DND-41 (cell line): ENCODE measurements around the gene ZCCHC8.
"Not testable (repeated sequence)": the region's sequence is repeated elsewhere in the genome, so short reads cannot be mapped to it uniquely, and the experiment has no call there.

Experiments used
- ATAC-seq: fragments of 200-7000 bp; cut with Tn5 transposase; 3 replicates; pipeline ENCODE4 v1.9.1; 2021; ENCODE audit warnings: low read depth; ENCODE audit not compliant: insufficient read depth
- DNase-seq: peaks from one replicate; pipeline ENCODE4 v3.0.0-alpha.2; 2020
- H2AFZ ChIP-seq: 2 replicates; pipeline ENCODE4 v1.6.0; 2012; ENCODE audit warnings: low read depth, low read length
- H3K27ac ChIP-seq: 2 replicates; pipeline ENCODE4 v1.5.1; 2012; ENCODE audit warnings: low read length, inconsistent platforms
- H3K27me3 ChIP-seq: fragments of 200-600 bp; sonication (generic); 2 replicates; pipeline ENCODE4 v1.6.0; 2012; ENCODE audit warnings: low read length, mild to moderate bottlenecking, inconsistent platforms; ENCODE audit not compliant: insufficient read depth, poor library complexity
- H3K36me3 ChIP-seq: 2 replicates; pipeline ENCODE4 v1.5.1; 2012; ENCODE audit warnings: low read length, inconsistent platforms; ENCODE audit not compliant: insufficient read depth
- H3K4me1 ChIP-seq: 2 replicates; pipeline ENCODE4 v1.5.1; 2012; ENCODE audit warnings: mild to moderate bottlenecking, low read length; ENCODE audit not compliant: insufficient read depth
- H3K4me2 ChIP-seq: 2 replicates; pipeline ENCODE4 v1.6.0; 2012; ENCODE audit warnings: mild to moderate bottlenecking, moderate library complexity, low read length, inconsistent platforms; ENCODE audit not compliant: insufficient read depth
- H3K4me3 ChIP-seq, 2 experiments: fragments of 200-600 bp in 1 of 2; shearing (Covaris generic) in 1 of 2; 2 replicates each; pipeline ENCODE4 v1.5.1; 2012 to 2016; ENCODE audit warnings: inconsistent platforms in 2 of 2, low read length in 2 of 2, mild to moderate bottlenecking in 2 of 2, low read depth in 1 of 2, moderate library complexity in 1 of 2
- H3K79me2 ChIP-seq: 2 replicates; pipeline ENCODE4 v1.6.0; 2012; ENCODE audit warnings: low read length, inconsistent platforms; ENCODE audit not compliant: insufficient read depth
- H3K9ac ChIP-seq: 2 replicates; pipeline ENCODE4 v1.6.0; 2012; ENCODE audit warnings: low read depth, mild to moderate bottlenecking, inconsistent platforms, low read length, moderate library complexity
- H3K9me3 ChIP-seq: 2 replicates; pipeline ENCODE4 v1.5.1; 2012; ENCODE audit warnings: low read length, moderate library complexity, mild to moderate bottlenecking, inconsistent platforms; ENCODE audit not compliant: insufficient read depth, severe bottlenecking
- H4K20me1 ChIP-seq: 2 replicates; pipeline ENCODE4 v1.6.0; 2012; ENCODE audit warnings: low read length; ENCODE audit not compliant: insufficient read depth
- EZH2 ChIP-seq: IDR thresholded peaks from 3 replicates; pipeline ENCODE4 v1.6.1; 2012; ENCODE audit warnings: borderline replicate concordance, low read depth, mild to moderate bottlenecking, moderate library complexity, low read length, inconsistent platforms; ENCODE audit not compliant: severe bottlenecking
- TF ChIP-seq, protein P1 (sequence below): IDR thresholded peaks from 2 replicates; pipeline ENCODE4 v1.5.1; 2012; ENCODE audit warnings: borderline replicate concordance, low read length, moderate library complexity, mild to moderate bottlenecking; ENCODE audit not compliant: poor library complexity, severe bottlenecking; ENCODE audit errors: extremely low read depth

The ZCCHC8 gene

DNA sequence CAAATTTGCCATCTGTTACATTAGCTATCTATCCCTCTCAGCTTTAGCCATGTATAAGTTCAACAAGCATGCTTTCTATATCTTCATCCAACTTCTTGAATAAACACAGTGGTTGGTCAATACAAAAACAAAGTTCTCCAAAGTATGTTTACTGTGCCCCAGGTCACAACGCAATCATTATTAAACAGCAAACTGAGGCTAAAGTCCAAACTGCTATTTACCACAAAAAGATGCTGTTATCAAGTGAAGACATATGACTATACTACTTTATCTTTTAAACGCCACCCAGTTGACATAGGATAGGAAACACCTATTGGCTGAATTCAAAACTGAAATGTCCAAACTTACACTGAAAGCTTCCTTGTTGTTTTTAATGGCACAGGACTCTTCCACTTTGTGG is 11.7 kb downstream of the ZCCHC8 start:
- Histone ChIP-seq H3K36me3 (peaks cover 91% of the 10 kb centered on the region), H4K20me1 (peaks cover 3% of the 10 kb centered on the region; the same call in 1 of the 2 replicates), H3K9me3 (no peaks in the 10 kb centered on the region), H3K27ac (no peak overlapping the region), H3K27me3 (no peaks in the 10 kb centered on the region), H3K4me2 (no peak overlapping the region), H3K4me1 (no peaks in the 10 kb centered on the region), H3K4me3 (no peak overlapping the region), H3K79me2 (peaks cover 52% of the 10 kb centered on the region), H2AFZ (no peak overlapping the region), H3K9ac (no peak overlapping the region)
- TF ChIP-seq, protein P1, sequence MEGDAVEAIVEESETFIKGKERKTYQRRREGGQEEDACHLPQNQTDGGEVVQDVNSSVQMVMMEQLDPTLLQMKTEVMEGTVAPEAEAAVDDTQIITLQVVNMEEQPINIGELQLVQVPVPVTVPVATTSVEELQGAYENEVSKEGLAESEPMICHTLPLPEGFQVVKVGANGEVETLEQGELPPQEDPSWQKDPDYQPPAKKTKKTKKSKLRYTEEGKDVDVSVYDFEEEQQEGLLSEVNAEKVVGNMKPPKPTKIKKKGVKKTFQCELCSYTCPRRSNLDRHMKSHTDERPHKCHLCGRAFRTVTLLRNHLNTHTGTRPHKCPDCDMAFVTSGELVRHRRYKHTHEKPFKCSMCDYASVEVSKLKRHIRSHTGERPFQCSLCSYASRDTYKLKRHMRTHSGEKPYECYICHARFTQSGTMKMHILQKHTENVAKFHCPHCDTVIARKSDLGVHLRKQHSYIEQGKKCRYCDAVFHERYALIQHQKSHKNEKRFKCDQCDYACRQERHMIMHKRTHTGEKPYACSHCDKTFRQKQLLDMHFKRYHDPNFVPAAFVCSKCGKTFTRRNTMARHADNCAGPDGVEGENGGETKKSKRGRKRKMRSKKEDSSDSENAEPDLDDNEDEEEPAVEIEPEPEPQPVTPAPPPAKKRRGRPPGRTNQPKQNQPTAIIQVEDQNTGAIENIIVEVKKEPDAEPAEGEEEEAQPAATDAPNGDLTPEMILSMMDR: no peak
- TF ChIP-seq EZH2: no peak
- DNase-seq: no peak
- no peak for ATAC-seq

GRCh38 chr12:122487807-122488206 is 12.9 kb downstream of the ZCCHC8 start:
- H3K27me3 ChIP-seq, H2AFZ ChIP-seq, H3K9ac ChIP-seq, H3K27ac ChIP-seq, H3K9me3 ChIP-seq, H3K4me1 ChIP-seq, H3K4me2 ChIP-seq, DNase-seq, H3K4me3 ChIP-seq, ATAC-seq, H4K20me1 ChIP-seq: not testable (repeated sequence)
- H3K36me3 ChIP-seq: peaks cover 94% of the 10 kb centered on the region
- H3K79me2 ChIP-seq: peaks cover 41% of the 10 kb centered on the region

GRCh38 chr12:122486805-122487426 is 13.8 kb downstream of the ZCCHC8 start:
- Histone ChIP-seq H3K4me1 (no peaks in the 10 kb centered on the region), H3K4me2 (no peak overlapping the region), H3K9ac (no peak overlapping the region), H4K20me1 (peaks cover 3% of the 10 kb centered on the region; the same call in 1 of the 2 replicates), H2AFZ (no peak overlapping the region), H3K4me3 (no peak overlapping the region), H3K36me3 (peaks cover 94% of the 10 kb centered on the region), H3K9me3 (no peaks in the 10 kb centered on the region), H3K27me3 (no peaks in the 10 kb centered on the region), H3K79me2 (peaks cover 35% of the 10 kb centered on the region), H3K27ac (no peak overlapping the region)
- TF ChIP-seq EZH2: no peak
- TF ChIP-seq, protein P1: no peak
- no peak for ATAC-seq
- DNase-seq: no peak

DNA sequence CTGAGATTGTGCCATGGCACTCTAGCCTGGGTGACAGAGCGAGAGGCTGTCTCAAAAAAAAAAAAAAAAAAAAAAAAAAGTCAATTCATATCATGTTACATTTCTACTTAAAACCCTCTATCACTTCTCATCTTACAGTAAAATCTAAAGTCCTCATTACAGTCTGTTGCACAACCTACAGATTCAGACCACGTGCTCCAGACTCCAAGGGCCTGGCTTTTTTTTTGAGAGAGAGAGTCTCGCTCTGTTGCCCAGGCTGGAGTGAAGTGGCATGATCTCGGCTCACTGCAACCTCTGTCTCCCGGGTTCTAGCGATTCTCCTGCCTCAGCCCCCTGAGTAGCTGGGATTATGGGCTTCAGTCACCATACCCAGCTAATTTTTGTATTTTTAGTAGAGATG is 14.4 kb downstream of the ZCCHC8 start:
- H3K27me3 ChIP-seq, H3K4me2 ChIP-seq, H2AFZ ChIP-seq, H3K9me3 ChIP-seq, H4K20me1 ChIP-seq, H3K4me1 ChIP-seq, ATAC-seq, H3K9ac ChIP-seq, H3K27ac ChIP-seq, DNase-seq, H3K4me3 ChIP-seq: not testable (repeated sequence)
- peaks cover 31% of the 10 kb centered on the region for H3K79me2 ChIP-seq
- H3K36me3 ChIP-seq: peaks cover 94% of the 10 kb centered on the region

DNA sequence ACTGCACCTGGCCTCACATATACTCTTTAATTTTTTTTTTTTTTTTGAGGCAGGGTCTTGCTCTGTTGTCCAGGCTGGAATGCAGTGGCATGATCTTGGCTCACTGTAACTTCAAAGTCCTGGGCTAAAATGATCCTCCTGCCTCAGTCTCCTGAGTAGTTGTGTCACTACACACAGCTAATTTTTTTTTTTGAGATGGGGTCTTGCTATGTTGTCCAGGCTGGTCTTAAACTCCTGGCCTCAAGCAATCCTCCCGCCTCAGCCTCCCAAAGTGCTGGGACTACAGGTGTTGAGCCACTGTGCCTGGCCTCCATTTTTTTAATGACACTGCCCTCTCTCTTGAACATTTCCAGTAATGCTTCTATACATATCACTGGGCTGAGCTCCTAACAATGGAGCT is 16.3 kb downstream of the ZCCHC8 start:
- H3K4me1 ChIP-seq, ATAC-seq: not testable (repeated sequence)

More for the DNA sequence above, 16.3 kb downstream of the ZCCHC8 start:
- not testable (repeated sequence) for H4K20me1 ChIP-seq, H3K27ac ChIP-seq, DNase-seq, H2AFZ ChIP-seq, H3K9ac ChIP-seq, H3K9me3 ChIP-seq, H3K27me3 ChIP-seq, H3K4me2 ChIP-seq, H3K4me3 ChIP-seq
- Histone ChIP-seq H3K79me2 (peaks cover 26% of the 10 kb centered on the region), H3K36me3 (peaks cover 94% of the 10 kb centered on the region)
